ENCODE results near the gene RCE1.

RCE1 gene

DNA sequence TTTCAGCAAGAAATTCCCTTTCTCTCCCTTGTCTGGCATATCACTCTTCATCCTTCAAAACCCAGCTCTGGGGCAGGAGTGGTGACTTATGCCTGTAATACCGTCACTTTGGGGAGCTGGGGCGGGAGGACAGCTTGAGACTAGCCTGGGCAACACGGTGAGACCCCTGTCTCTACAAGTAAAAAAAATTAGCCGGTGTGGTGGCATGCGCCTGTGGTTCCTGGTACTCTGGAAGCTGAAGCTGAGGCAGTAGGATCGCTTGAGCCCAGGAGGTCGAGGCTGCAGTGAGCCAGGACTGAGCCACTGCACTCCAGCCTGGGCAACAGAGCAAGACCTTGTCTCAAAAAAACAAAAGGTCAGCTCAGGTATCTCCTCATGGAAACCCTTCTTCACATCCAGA is 1.4 kb upstream of the RCE1 start:
- no peak overlapping the region for H3K27ac ChIP-seq

DNA sequence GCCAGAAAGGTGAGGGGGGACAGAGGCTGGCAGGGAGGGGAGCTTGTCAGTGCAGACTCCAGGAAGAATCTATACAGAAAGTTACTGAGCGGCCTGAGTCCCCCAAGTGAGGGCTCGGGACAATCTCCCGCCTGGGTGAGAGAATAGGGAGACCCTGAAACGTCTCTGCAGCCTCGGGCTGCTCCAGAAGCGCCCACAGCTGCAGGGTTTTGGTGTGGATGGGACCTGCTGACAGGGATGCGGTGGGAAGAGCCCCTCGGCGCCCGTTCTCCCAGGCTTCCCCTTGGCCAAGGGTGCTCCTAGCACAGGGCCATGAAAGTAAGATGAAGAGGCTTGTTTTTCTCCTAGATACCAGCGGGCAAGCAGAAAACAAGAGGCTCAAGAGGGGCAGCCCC is 743 bp upstream of the RCE1 start:
- peaks cover 14% of the 10 kb centered on the region; the same call in 1 of the 2 replicates for H3K36me3 ChIP-seq (ENCODE audit: insufficient read depth, low read length)
- no peak for DNase-seq (ENCODE audit: low read depth, low spot score)
- H3K27ac ChIP-seq, result peak overlapping the region; percentile 83; the same call in 1 of the 2 replicates
- no peak for TF ChIP-seq EZH2 (IDR thresholded peaks at IDR 0.05)
- no peak for TF ChIP-seq POLR2AphosphoS5 (IDR thresholded peaks at IDR 0.05; ENCODE audit: borderline replicate concordance, low read depth, low read length)
- no peak for TF ChIP-seq FOXP2 (optimal IDR thresholded peaks at IDR 0.05; ENCODE audit: control extremely low read depth, extremely low read length, insufficient read depth)
- H3K4me3 ChIP-seq, result peak overlapping the region; percentile 99
- H3K9ac ChIP-seq (ENCODE audit: insufficient read length), result peak overlapping the region; percentile 98
- no peaks in the 10 kb centered on the region for H3K9me3 ChIP-seq (ENCODE audit: low read depth, low read length)

More for the DNA sequence above, 1.4 kb upstream of the RCE1 start:
- peaks cover 14% of the 10 kb centered on the region; the same call in 1 of the 2 replicates for H3K36me3 ChIP-seq (ENCODE audit: insufficient read depth, low read length)
- peak overlapping the region; percentile 99 for H3K4me3 ChIP-seq
- DNase-seq (ENCODE audit: low read depth, low spot score), result no peak
- no peaks in the 10 kb centered on the region for H3K9me3 ChIP-seq (ENCODE audit: low read depth, low read length)
- peak overlapping the region; percentile 98 for H3K9ac ChIP-seq (ENCODE audit: insufficient read length)
- TF ChIP-seq FOXP2 (optimal IDR thresholded peaks at IDR 0.05; ENCODE audit: control extremely low read depth, extremely low read length, insufficient read depth) (no peak), EZH2 (IDR thresholded peaks at IDR 0.05) (no peak), POLR2AphosphoS5 (IDR thresholded peaks at IDR 0.05; ENCODE audit: borderline replicate concordance, low read depth, low read length) (no peak)

DNA sequence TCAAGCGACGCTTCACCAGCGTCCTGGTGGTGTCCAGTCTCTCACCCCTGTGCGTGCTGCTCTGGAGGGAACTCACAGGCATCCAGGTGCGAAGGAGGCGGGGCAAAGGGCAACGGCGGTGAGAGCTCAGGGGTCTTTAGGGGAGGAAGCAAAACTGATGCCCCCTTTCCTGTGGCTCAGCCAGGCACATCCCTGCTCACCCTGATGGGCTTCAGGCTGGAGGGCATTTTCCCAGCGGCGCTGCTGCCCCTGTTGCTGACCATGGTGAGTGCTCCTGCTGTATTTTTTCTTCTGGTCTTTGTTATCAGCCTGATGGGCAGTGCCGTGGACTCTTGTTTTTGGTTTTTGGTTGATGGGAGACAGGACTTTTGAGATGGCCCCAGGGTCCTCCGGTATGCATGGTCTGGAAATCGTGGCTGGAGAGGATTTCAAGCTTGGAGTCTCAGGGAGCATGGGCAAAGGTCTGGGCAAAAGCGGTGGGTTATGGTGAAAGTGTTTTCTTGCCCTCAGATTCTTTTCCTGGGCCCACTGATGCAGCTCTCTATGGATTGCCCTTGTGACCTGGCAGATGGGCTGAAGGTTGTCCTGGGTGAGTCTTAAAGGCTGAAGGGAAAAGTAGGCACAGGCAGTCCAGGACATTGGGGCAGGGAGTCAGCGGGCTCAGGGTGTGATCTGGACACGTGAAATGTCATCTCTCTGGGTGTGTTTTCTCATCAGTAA is 695 bp downstream of the RCE1 start:
- Histone ChIP-seq H3K9ac (ENCODE audit: insufficient read length) (peak overlapping the region; percentile 98), H3K36me3 (ENCODE audit: insufficient read depth, low read length) (peaks cover 14% of the 10 kb centered on the region; the same call in 1 of the 2 replicates), H3K27ac (peak overlapping the region; percentile 80), H3K4me3 (peak overlapping the region; percentile 99), H3K9me3 (ENCODE audit: low read depth, low read length) (no peaks in the 10 kb centered on the region)
- DNase-seq (ENCODE audit: low read depth, low spot score), result no peak
- TF ChIP-seq POLR2AphosphoS5 (IDR thresholded peaks at IDR 0.05; ENCODE audit: borderline replicate concordance, low read depth, low read length) (no peak), FOXP2 (optimal IDR thresholded peaks at IDR 0.05; ENCODE audit: control extremely low read depth, extremely low read length, insufficient read depth) (no peak), EZH2 (IDR thresholded peaks at IDR 0.05) (no peak)

DNA sequence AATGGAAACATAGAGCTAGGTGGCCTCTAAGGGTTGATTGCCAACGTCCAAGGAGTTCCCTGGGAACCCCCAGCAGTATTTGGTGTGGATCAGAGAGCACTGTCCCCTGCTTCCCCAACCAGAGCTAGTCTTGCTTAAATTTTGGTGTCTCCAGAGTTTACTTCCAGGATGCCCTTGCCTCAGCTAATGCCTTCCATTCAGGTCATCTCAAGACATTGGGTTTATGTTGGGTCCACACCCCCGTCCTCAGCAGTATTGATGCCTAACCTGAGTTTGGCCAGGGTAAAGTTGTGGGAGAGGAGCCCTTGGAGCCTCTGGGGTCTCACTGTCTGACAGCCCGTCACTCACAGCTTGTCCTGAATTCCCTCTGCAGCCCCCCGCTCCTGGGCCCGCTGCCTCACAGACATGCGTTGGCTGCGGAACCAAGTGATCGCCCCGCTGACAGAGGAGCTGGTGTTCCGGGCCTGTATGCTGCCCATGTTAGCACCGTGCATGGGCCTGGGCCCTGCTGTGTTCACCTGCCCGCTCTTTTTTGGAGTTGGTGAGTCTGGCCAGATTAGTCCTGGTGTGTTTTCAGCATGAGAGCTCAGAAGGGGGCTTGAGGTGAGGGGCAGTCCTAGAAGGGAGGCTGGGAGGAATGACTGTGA is 1.4 kb downstream of the RCE1 start:
- H3K36me3 ChIP-seq (ENCODE audit: insufficient read depth, low read length), result peaks cover 14% of the 10 kb centered on the region; the same call in 1 of the 2 replicates

DNA sequence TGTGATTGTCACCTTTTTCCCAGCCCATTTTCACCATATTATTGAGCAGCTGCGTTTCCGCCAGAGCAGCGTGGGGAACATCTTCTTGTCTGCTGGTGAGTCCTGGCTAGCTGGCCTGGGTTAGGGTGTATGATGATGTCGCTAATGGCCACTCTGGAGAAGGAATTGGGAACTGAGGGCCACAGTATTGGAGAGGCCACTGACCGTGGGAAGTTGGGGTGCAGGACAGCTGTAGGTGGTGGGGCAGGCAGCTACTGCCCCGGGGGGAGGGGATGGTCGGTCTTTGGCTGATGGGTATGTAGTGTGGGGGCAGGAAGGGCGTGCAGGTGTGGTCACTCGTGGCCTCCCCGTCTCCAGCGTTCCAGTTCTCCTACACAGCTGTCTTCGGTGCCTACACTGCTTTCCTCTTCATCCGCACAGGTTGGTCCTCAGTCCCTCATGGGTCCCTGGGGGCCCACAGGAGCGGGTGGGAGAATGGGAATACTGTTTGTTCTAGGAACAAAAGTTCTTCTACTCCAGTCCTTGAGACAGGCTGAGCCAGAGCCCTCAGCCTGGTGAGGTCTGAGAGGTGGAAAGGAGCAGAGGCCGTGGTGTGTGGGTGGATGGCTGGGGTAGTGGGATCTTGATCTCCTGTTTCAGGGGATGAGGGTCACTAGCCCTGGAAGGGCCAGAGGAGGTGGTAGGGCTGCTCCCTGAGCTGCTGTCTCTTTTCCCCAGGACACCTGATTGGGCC is 2.1 kb downstream of the RCE1 start:
- no peaks in the 10 kb centered on the region for H3K9me3 ChIP-seq (ENCODE audit: low read depth, low read length)
- H3K9ac ChIP-seq (ENCODE audit: insufficient read length), result no peak overlapping the region
- H3K27ac ChIP-seq, result no peak overlapping the region
- TF ChIP-seq POLR2AphosphoS5 (IDR thresholded peaks at IDR 0.05; ENCODE audit: borderline replicate concordance, low read depth, low read length) (no peak), FOXP2 (optimal IDR thresholded peaks at IDR 0.05; ENCODE audit: control extremely low read depth, extremely low read length, insufficient read depth) (no peak), EZH2 (IDR thresholded peaks at IDR 0.05) (no peak)
- peaks cover 12% of the 10 kb centered on the region; the same call in 1 of the 2 replicates for H3K36me3 ChIP-seq (ENCODE audit: insufficient read depth, low read length)
- no peak overlapping the region for H3K4me3 ChIP-seq
- no peak for DNase-seq (ENCODE audit: low read depth, low spot score)

More for the DNA sequence above, 1.4 kb downstream of the RCE1 start:
- no peak for DNase-seq (ENCODE audit: low read depth, low spot score)
- H3K9ac ChIP-seq (ENCODE audit: insufficient read length), result peak overlapping the region; percentile 98
- no peak overlapping the region for H3K27ac ChIP-seq
- peak overlapping the region; percentile 99 for H3K4me3 ChIP-seq
- TF ChIP-seq POLR2AphosphoS5 (IDR thresholded peaks at IDR 0.05; ENCODE audit: borderline replicate concordance, low read depth, low read length) (no peak), EZH2 (IDR thresholded peaks at IDR 0.05) (no peak), FOXP2 (optimal IDR thresholded peaks at IDR 0.05; ENCODE audit: control extremely low read depth, extremely low read length, insufficient read depth) (no peak)
- H3K9me3 ChIP-seq (ENCODE audit: low read depth, low read length), result no peaks in the 10 kb centered on the region

DNA sequence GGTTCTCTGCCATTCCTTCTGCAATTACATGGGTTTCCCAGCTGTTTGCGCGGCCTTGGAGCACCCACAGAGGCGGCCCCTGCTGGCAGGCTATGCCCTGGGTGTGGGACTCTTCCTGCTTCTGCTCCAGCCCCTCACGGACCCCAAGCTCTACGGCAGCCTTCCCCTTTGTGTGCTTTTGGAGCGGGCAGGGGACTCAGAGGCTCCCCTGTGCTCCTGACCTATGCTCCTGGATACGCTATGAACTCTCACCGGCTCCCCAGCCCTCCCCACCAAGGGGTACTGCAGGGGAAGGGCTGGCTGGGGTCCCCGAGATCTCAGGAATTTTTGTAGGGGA is 2.6 kb downstream of the RCE1 start:
- H3K9me3 ChIP-seq (ENCODE audit: low read depth, low read length), result no peaks in the 10 kb centered on the region
- TF ChIP-seq POLR2AphosphoS5 (IDR thresholded peaks at IDR 0.05; ENCODE audit: borderline replicate concordance, low read depth, low read length), result no peak
- TF ChIP-seq FOXP2 (optimal IDR thresholded peaks at IDR 0.05; ENCODE audit: control extremely low read depth, extremely low read length, insufficient read depth), result no peak
- TF ChIP-seq EZH2 (IDR thresholded peaks at IDR 0.05), result no peak
- no peak overlapping the region for H3K27ac ChIP-seq
- H3K4me3 ChIP-seq, result no peak overlapping the region
- H3K36me3 ChIP-seq (ENCODE audit: insufficient read depth, low read length), result peaks cover 10% of the 10 kb centered on the region; the same call in 1 of the 2 replicates
- no peak for DNase-seq (ENCODE audit: low read depth, low spot score)
- H3K9ac ChIP-seq (ENCODE audit: insufficient read length), result no peak overlapping the region

DNA sequence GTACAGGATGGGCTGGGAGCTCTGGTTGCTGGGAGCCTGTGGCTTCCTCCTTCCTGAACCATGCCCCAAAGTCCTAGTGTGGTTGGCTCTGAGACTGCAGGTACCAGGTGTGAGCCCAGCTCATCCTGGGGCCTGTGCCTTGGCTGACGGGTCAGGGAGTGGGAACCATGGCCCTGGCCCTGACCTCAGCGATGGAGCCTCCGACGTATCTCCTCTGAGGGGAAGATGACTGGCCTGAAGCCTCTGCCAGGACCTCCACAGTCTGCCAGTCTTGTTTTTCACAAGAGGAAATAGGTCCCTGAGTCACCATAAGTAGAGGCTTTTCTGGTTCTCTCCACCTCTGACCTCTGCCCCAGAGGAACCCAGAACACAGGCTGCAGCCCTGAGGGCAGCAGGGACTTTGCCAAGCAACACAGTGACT is 3.4 kb downstream of the RCE1 start:
- Histone ChIP-seq H3K9me3 (ENCODE audit: low read depth, low read length) (no peaks in the 10 kb centered on the region), H3K27ac (no peak overlapping the region), H3K36me3 (ENCODE audit: insufficient read depth, low read length) (peaks cover 10% of the 10 kb centered on the region; the same call in 1 of the 2 replicates), H3K9ac (ENCODE audit: insufficient read length) (no peak overlapping the region), H3K4me3 (no peak overlapping the region)
- no peak for TF ChIP-seq FOXP2 (optimal IDR thresholded peaks at IDR 0.05; ENCODE audit: control extremely low read depth, extremely low read length, insufficient read depth)
- TF ChIP-seq POLR2AphosphoS5 (IDR thresholded peaks at IDR 0.05; ENCODE audit: borderline replicate concordance, low read depth, low read length), result no peak
- no peak for TF ChIP-seq EZH2 (IDR thresholded peaks at IDR 0.05)
- no peak for DNase-seq (ENCODE audit: low read depth, low spot score)

Data from SK-N-MC (cell line).